Right lung (tissue), 5 donors: ENCODE results near the gene MKX. TPM values are rescaled to one million over a fixed set of nuclear protein-coding genes. Genes with fewer than 3 reads are reported as not detected.
"Not testable (repeated sequence)": the region's sequence is repeated elsewhere in the genome, so short reads cannot be mapped to it uniquely, and the experiment has no call there.

Experiments
- DNase-seq, 2 donors: peaks; one replicate each; pipeline ENCODE4 v3.0.0-alpha.2; 2013
- polyA plus RNA-seq, 5 donors: library from polyadenylated mRNA; unstranded; fragments of 120-200 nt; gene quantifications; one replicate each; pipeline versions ENCODE4 v1.2.1 to v1.2.3, GENCODE V29; 2013; ENCODE audit warnings: inconsistent platforms in 1 of 5, low replicate concordance in 1 of 5; ENCODE audit not compliant: insufficient read length in 5 of 5, insufficient read depth in 1 of 5

MKX gene
- polyA plus RNA-seq, 5 donors: 0.85 to 1.6 (median 0.91) TPM

GRCh38 chr10:27696466-27696865, 49.2 kb downstream of the MKX start:
- DNase-seq: no peak

DNA sequence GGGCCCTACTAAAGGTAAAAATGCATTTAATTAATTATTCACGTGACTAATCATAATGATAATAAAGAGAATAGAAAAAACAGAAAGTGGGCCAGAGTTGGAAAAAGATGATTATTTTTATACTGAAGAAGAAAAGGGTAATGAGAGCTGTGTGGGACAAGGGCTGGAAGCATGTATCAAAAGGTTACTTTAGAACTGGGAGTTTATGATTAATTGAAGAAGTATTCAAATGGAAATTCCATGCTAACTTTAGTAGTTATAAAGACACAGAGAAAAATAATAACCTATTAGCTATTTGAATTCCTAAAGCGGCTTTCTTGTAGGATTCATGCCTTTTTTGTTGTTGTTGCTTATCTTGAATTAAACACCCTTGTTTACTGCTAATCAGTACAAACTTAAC, 49.9 kb downstream of the MKX start:
- no peak for DNase-seq

DNA sequence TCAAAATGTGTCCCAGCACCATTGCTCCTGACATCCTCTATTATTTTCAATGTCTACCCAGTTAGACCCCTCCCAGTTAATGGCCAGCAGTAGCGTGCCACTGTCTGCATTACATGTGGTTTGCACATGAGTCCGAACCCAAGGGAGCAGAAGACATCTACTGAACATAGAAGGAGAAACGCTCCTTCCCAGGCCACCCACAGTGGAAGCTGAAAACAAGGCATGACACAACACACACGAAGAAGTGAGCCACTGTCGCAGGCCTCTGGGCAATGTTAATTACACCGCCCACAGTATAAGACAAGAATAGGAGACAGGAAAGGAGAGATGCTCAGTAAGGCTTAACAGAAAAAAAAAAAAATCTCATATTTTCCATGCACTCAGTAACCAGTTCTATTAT, 50.5 kb downstream of the MKX start:
- DNase-seq: no peak

DNA sequence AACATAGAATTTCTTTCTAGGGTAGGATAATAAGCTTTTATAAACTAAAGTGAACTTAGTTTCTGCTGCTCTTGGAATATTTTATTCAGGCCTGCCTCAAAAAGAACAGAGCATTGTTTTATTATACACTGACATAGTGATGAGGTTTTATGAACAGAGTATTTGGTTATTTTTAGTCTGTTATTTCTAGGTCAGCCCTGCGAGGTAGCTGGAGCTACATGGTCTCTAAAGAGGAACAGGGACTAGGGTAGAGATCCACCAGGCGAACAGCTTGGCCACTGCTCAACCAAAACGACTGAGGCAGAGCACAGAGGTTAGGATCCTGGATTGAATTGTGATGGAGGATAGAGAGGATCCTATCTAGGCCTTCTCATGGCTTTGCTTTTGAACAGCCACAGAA, 53.0 kb downstream of the MKX start:
- DNase-seq: no peak

- no peak for DNase-seq
Observed at GRCh38 chr10:27688991-27689390, 56.6 kb downstream of the MKX start.

DNA sequence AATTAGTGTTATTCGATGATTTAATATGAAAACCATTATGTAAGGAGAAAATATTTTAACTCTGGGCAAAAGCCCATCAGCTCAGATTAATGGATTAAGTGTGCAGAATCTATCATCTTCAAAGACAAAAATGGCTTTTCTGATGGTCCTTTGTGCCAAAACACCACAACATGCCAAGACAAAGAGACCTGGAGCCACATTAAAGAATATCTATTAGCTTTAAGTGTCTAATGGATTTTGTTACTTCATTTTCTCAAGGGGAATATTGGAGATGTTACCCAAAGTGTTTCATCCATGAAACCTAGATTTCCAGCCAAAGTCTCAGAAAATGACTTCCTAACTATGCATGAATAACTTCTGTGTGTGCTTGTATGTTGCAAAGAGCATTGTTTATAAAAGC, 57.3 kb downstream of the MKX start:
- DNase-seq: no peak

- DNase-seq: no peak
Observed at GRCh38 chr10:27687743-27688142, 57.9 kb downstream of the MKX start.

DNA sequence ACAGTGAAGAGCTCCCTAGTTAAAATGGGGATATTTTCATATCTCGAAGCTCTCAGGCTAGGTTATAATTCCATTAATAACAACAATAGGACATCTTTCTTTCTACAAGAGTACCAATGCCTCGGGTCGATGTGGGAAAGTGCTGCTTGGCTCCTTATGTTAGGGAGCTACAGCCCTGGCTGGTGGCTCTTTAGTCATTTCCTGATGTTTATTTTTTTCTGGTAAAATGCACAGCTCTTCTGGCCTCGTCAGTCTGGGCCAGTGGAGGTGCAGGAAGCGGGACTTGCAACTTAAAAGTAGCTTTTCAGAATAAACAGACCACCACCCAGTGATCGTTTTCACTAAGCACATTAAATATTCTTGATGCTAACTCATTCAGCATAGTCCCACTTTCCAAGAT, 58.3 kb downstream of the MKX start:
- DNase-seq: no peak

DNA sequence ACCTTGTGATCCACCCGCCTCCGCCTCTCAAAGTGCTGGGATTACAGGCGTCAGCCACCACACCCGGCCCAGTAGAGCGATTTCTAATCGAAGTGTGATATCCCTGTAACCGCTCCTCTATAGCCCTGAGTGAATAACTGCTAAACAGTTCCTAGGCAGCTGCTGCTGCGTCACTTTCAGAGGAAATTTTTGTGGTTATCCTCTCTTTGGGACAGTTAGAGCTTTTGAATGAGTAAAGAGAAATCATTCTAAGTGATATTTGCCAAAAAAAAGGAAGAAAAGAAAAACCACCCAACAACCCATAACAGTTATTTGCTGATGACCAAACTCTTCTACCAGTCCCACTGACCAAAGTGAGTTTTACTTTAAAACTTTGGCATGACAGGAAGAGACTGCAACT, 59.9 kb downstream of the MKX start:
- DNase-seq: no peak

DNA sequence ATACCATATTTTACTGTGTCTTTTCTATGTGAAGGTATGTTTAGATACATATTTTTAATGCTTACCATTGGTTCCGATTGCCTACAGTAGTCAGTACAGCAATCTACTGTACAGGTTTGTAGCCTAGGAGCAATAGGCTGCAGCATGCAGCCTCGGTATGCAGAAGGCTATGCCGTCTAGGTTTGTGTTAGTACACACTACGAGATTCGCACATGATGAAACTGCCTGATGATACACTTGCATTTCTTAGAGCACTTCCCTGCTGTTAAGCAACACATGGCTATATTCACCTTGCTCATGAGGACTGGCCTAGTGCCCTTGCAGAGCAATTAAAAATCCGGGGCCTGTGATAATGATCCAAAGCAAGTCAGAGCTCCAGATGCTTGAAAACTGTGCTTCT, 62.4 kb downstream of the MKX start:
- no peak for DNase-seq

GRCh38 chr10:27681795-27682194, 63.8 kb downstream of the MKX start:
- DNase-seq: not testable (repeated sequence)

DNA sequence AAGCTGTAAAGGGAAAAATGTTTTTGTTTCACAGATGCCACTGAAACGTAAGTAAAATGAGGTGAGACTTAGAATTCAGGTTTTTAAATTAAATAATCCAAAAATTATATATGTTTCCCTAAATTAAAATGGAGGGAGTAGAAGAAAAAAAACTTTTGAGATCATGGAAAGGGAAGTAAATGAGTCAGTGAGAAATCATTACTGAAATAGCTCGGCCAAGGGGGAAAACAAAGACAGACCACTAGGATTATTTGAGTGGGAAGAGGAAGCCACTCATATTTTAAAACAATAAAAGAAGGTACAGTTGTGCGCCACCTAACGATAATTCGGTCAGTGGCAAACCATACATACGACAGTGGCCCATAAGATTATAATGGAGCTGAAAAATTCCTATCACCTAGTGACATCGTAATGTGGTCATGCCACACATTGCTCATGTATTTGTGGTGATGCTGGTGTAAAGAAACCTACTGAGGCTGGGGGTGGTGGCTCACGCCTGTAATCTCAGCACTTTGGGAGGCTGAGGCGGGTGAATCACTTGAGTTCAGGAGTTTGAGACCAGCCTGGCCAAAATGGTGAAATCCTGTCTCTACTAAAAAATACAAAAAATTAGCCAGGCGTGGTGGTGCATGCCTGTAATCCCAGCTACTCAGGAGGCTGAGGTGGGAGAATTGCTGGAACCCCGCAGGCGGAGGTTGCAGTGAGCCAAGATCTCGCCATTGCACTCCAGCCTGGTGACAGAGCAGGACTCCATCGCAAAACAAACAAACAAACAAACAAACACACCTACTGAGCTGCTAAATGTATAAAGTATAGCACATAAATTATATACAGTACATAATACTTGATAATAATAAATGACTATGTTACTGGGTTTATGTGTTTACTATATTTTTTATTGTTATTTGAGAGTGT, 64.7 kb downstream of the MKX start:
- DNase-seq: no peak

DNA sequence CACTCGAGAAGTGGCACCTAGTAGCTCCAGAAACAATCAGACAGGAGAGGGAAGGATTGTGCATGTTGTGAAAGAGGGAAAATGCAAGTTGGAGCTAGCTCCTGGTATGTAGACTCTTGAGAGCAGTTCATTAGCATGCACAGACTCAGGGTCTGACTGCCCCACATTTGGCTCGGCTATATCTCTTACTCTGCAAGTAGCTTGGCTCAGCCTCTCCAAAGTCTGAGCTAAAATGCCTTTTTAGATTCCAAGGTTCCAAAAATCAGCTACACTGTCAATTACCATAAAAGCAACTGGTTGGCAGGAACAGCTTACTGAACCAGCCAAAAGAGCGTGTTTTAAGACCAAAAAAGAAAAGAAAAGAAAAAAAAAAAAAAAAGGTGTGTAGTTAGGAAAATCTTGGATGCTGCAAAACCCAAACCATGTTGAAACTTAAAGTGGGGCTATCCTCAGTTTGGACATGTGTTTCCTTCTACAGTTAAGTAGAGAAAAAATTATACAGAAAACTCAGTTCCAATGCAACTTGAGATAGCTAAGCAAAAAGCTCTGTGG, 65.5 kb downstream of the MKX start:
- DNase-seq: peak; percentile 62 to 66

GRCh38 chr10:27679369-27679912, 66.2 kb downstream of the MKX start:
- no peak for DNase-seq

DNA sequence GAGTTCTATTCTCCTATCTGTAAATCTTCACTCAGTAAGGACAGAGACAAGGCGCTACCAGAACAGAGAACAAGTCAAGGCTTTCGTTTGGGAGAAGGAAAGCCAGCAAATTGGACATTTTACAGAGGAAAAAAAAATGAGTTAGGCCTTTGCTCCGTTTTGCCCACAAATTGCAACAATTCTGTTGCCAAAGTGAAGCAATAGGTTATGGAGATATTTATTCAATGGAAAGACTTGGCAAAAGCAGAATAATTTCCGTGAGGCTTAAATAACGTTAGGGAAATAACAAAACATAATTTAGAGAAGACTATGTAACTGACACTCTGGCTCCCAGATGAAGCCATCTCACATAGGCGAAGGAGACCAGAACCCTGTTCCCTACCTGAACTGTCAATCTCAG, 67.5 kb downstream of the MKX start:
- no peak for DNase-seq

GRCh38 chr10:27673065-27673464, 72.6 kb downstream of the MKX start:
- no peak for DNase-seq

- DNase-seq: no peak
Observed at GRCh38 chr10:27671821-27672220, 73.8 kb downstream of the MKX start.

GRCh38 chr10:27664461-27664860, 81.2 kb downstream of the MKX start:
- DNase-seq: no peak

GRCh38 chr10:27663621-27664020, 82.0 kb downstream of the MKX start:
- no peak for DNase-seq

DNA sequence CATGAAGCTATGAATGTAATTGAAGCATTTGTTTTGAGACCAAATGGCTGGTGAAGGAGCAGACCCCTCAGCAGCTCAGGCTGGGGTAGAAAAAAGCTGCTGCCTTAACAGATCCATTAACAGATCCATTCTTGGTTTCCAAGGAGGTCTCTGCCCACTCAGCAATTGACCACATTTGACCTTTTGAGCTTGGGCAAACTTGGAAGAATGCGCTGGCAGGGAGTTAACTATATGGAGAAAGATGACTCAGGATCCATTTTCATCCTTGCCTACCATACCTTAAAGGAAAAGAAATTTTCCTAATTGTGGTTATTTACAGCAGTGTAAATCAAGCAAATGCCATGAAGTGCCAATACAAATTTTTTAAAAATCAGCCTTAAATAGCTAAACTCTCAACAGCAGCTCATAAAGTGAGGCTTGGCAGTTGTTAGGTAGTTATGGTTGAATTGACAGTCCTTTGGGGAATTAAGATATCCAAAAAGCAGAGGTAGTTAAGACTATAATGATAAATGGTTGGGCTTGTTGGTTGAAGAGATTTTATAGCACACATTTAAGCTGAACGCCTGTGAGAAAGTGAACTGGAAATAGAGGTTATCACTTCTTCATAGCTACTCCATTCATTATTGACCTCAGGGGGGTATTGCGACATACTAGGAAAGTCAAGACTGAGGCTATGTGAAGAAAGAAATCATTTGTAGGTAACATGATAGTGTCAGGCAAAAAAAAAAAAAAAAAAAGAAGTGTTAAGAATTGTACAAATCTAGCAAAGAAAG, 83.9 kb downstream of the MKX start:
- no peak for DNase-seq

DNA sequence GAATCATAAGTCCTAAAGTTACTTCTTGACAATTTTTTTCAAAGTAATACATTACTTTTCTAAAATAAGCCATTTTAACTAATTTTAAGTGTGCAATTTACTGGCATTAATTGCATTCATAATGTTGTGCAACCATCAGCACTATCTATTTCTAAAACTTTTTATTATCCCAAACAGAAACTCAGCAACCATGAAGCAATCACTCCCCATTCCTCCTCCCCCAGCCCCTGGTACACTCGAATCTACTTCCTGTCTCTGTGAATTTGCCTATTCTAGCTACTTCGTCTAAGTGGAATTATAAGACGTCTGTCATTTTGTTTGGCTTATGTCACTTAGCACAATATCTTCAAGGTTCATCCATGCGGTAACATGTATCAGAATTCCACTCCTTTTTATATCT, 84.9 kb downstream of the MKX start:
- DNase-seq: no peak

DNA sequence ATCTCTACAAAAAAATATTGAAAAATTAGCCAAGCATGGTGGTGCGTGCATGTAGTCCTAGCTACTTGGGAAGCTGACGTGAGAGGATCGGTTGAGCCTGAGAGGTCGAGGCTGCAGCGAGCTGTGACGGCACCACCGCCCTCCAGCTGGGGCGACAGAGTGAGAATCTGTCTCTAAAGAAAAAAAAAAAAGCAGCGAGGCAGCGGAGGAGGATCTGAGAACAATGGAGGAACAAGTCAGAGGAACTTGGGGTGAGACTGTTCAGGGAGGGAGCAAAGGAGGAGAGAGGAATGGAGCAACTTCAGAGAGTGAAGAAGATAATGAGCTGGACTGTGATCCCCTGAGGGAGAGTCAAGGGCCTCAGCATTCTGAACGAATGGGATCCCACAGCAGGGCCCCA, 85.4 kb downstream of the MKX start:
- DNase-seq: no peak

DNA sequence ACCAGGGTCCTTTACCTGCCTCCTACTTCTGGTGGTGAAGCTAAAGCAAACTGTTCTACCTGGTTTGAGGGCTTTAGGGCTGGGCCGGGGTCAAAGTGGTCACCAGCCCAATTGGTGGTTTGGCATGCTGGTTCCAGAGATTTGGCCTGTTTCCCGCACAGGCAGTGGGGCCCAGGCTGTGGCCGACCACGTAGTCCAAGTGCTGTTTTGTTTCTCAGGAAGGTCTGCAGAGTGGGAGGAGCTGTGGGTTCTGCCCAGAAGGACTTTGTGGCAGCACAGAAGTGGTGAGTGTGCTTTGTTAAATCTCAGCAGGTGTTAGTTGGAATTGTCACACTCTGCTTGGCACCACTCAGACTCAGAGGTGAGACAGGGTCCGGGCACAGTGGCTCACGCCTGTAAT, 85.8 kb downstream of the MKX start:
- DNase-seq: no peak
